HCT116 (cell line): ENCODE measurements around the gene HOTAIR.

Source experiments
- ATF3 ChIP-seq: IDR thresholded peaks from 2 replicates; pipeline ENCODE4 v1.6.1; 2012
- CEBPB ChIP-seq: IDR thresholded peaks from 2 replicates; pipeline ENCODE4 v1.6.1; 2012; ENCODE audit warnings: low read depth
- CTCF ChIP-seq, 3 experiments: fragments of 200-600 bp in 1 of 3; sonication (generic) in 1 of 3; IDR thresholded peaks in 2 of 3; conservative IDR thresholded peaks in 1 of 3; 2 replicates each; pipeline ENCODE4 v1.5.1; 2012 to 2017; ENCODE audit warnings: low read depth in 2 of 3, low read length in 2 of 3, antibody characterized with exemption in 1 of 3, borderline replicate concordance in 1 of 3, control low read depth in 1 of 3, mild to moderate bottlenecking in 1 of 3, mixed read lengths in 1 of 3, mixed run types in 1 of 3, moderate library complexity in 1 of 3; ENCODE audit not compliant: insufficient read depth in 1 of 3
- EZH2 ChIP-seq: fragments of 200-600 bp; sonication (generic); IDR thresholded peaks from 2 replicates; pipeline ENCODE4 v1.6.1; 2017; ENCODE audit warnings: antibody characterized with exemption, mixed run types
- EZH2phosphoT487 ChIP-seq: fragments of 200-600 bp; IDR thresholded peaks from 2 replicates; pipeline ENCODE4 v1.6.1; 2018; ENCODE audit warnings: antibody characterized with exemption, borderline replicate concordance
- JUND ChIP-seq: IDR thresholded peaks from 2 replicates; pipeline ENCODE4 v1.6.1; 2012
- MAX ChIP-seq: IDR thresholded peaks from 2 replicates; pipeline ENCODE4 v1.6.1; 2012
- POLR2A ChIP-seq: IDR thresholded peaks from 2 replicates; pipeline ENCODE4 v1.7.0; 2011; ENCODE audit warnings: borderline replicate concordance; ENCODE audit not compliant: insufficient read depth, insufficient read length; ENCODE audit errors: extremely low read depth
- POLR2AphosphoS5 ChIP-seq: IDR thresholded peaks from 2 replicates; pipeline ENCODE4 v1.6.1; 2011; ENCODE audit warnings: mild to moderate bottlenecking, low read depth, low read length, moderate library complexity
- RAD21 ChIP-seq: IDR thresholded peaks from 2 replicates; pipeline ENCODE4 v1.6.1; 2012; ENCODE audit warnings: low read depth, mild to moderate bottlenecking
- REST ChIP-seq: IDR thresholded peaks from 2 replicates; pipeline ENCODE4 v1.6.1; 2012; ENCODE audit warnings: low read depth
- SIN3A ChIP-seq: IDR thresholded peaks from 2 replicates; pipeline ENCODE4 v1.6.1; 2012; ENCODE audit warnings: low read depth
- SRF ChIP-seq: IDR thresholded peaks from 2 replicates; pipeline ENCODE4 v1.6.1; 2012; ENCODE audit warnings: low read depth
- TCF7L2 ChIP-seq: IDR thresholded peaks from 2 replicates; pipeline ENCODE4 v1.7.0; 2011; ENCODE audit warnings: borderline replicate concordance, inconsistent platforms; ENCODE audit not compliant: insufficient read depth, insufficient read length; ENCODE audit errors: extremely low read depth

- TF ChIP-seq CTCF (IDR thresholded peaks at IDR 0.05 in 2 of 3, conservative IDR thresholded peaks at IDR 0.05 in 1 of 3; ENCODE audit: borderline replicate concordance in 1 of 3, insufficient read depth in 1 of 3, low read depth in 2 of 3, low read length in 2 of 3) (no peak), POLR2A (no peak), SIN3A (no peak), ATF3 (no peak), EZH2 (no peak), MAX (no peak), CEBPB (no peak), SRF (no peak), POLR2AphosphoS5 (no peak), EZH2phosphoT487 (no peak), REST (no peak), RAD21 (no peak), TCF7L2 (no peak), JUND (no peak)
These were observed 3.1 kb downstream of the HOTAIR start for GRCh38 chr12:53971686-53972085.
